Suprapubic skin (tissue), 4 donors: Measurements from ENCODE around the gene SLC16A3. TPM values are rescaled to one million over a fixed set of nuclear protein-coding genes. Genes with fewer than 3 reads are reported as not detected.

Experiments
- DNase-seq, 2 donors: peaks; one replicate each; pipeline ENCODE4 v3.0.0-alpha.2; 2019; ENCODE audit warnings: low spot score in 2 of 2
- H3K27ac ChIP-seq: fragments of 200-600 bp; sonication (generic); one replicate; pipeline ENCODE4 v1.5.1; 2019
- H3K27me3 ChIP-seq: fragments of 200-600 bp; sonication (generic); one replicate; pipeline ENCODE4 v1.5.1; 2019
- H3K36me3 ChIP-seq: fragments of 200-600 bp; sonication (generic); one replicate; pipeline ENCODE4 v1.5.1; 2019
- H3K4me1 ChIP-seq: fragments of 200-600 bp; sonication (generic); one replicate; pipeline ENCODE4 v1.5.1; 2019
- H3K4me3 ChIP-seq: fragments of 200-600 bp; sonication (generic); one replicate; pipeline ENCODE4 v1.5.1; 2019; ENCODE audit warnings: mild to moderate bottlenecking
- H3K9me3 ChIP-seq: fragments of 200-600 bp; sonication (generic); one replicate; pipeline ENCODE4 v1.5.1; 2019
- EP300 ChIP-seq: sonication (generic); formaldehyde crosslinking; IDR thresholded peaks from one replicate; pipeline ENCODE4 v1.6.1; 2017; ENCODE audit warnings: antibody characterized with exemption
- POLR2A ChIP-seq, 2 donors: fragments of 450-650 bp; IDR thresholded peaks; one replicate each; pipeline ENCODE4 v1.6.1; 2017; ENCODE audit warnings: antibody characterized with exemption in 2 of 2, mild to moderate bottlenecking in 2 of 2, moderate library complexity in 2 of 2
- POLR2AphosphoS5 ChIP-seq, 3 donors: sonication (generic); formaldehyde crosslinking; IDR thresholded peaks; one replicate each; pipeline ENCODE4 v1.6.1; 2017; ENCODE audit warnings: antibody characterized with exemption in 3 of 3
- WGBS: methylation state at CpG from one replicate; pipeline ENCODE4 v1.1.5; 2018; 5-methylcytosine and 5-hydroxymethylcytosine counted together
- total RNA-seq, 4 donors: library from RNA; depleted of rRNA; stranded (reverse); fragments of >200 nt; gene quantifications; one replicate each; pipeline ENCODE4 v1.1.0, GENCODE V29; 2016
- TF ChIP-seq, protein P1 (sequence below), 2 donors: fragments of 200-600 bp in 1 of 2; fragments of 450-650 bp in 1 of 2; sonication (generic) in 1 of 2; IDR thresholded peaks; one replicate each; pipeline ENCODE4 v1.5.1; 2016 to 2019; ENCODE audit warnings: antibody characterized with exemption in 2 of 2, mild to moderate bottlenecking in 1 of 2, moderate library complexity in 1 of 2

SLC16A3 gene
- total RNA-seq, 4 donors from 2014 or later, result 3.6 to 7.6 (median 4.5) TPM

DNA sequence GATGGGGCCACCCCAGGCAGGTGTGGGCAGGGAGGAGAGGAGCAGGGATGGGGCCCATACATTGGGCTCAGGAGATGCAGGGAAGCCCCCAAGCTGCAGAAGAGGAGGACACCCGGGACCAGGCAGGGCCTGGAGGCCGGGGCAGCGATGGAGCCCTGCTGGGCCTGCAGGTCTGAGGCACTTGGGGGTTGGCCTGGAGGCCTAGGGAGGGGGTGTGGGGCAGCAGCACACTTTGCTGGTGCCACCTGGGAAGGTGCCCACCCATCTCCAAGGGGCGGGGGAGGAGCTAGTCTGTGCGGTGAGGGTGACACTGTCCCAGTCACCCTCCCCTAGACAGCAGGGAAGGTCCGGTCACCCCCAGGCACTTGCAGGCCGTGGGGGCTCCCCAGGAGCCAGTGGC is 9.8 kb upstream of the SLC16A3 start:
- H3K4me1 ChIP-seq, result peaks cover 27% of the 10 kb centered on the region
- no peaks in the 10 kb centered on the region for H3K9me3 ChIP-seq
- H3K4me3 ChIP-seq, result no peak overlapping the region
- DNase-seq, result no peak
- H3K36me3 ChIP-seq, result no peaks in the 10 kb centered on the region
- no peaks in the 10 kb centered on the region for H3K27me3 ChIP-seq
- no peak overlapping the region for H3K27ac ChIP-seq
- TF ChIP-seq POLR2AphosphoS5 (IDR thresholded peaks at IDR 0.05) (no peak), POLR2A (IDR thresholded peaks at IDR 0.05) (no peak), EP300 (no peak)
- TF ChIP-seq, protein P1, sequence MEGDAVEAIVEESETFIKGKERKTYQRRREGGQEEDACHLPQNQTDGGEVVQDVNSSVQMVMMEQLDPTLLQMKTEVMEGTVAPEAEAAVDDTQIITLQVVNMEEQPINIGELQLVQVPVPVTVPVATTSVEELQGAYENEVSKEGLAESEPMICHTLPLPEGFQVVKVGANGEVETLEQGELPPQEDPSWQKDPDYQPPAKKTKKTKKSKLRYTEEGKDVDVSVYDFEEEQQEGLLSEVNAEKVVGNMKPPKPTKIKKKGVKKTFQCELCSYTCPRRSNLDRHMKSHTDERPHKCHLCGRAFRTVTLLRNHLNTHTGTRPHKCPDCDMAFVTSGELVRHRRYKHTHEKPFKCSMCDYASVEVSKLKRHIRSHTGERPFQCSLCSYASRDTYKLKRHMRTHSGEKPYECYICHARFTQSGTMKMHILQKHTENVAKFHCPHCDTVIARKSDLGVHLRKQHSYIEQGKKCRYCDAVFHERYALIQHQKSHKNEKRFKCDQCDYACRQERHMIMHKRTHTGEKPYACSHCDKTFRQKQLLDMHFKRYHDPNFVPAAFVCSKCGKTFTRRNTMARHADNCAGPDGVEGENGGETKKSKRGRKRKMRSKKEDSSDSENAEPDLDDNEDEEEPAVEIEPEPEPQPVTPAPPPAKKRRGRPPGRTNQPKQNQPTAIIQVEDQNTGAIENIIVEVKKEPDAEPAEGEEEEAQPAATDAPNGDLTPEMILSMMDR (IDR thresholded peaks at IDR 0.05), result no peak
- 78% methylated on average over 6 of the region's 7 CpGs for WGBS

DNA sequence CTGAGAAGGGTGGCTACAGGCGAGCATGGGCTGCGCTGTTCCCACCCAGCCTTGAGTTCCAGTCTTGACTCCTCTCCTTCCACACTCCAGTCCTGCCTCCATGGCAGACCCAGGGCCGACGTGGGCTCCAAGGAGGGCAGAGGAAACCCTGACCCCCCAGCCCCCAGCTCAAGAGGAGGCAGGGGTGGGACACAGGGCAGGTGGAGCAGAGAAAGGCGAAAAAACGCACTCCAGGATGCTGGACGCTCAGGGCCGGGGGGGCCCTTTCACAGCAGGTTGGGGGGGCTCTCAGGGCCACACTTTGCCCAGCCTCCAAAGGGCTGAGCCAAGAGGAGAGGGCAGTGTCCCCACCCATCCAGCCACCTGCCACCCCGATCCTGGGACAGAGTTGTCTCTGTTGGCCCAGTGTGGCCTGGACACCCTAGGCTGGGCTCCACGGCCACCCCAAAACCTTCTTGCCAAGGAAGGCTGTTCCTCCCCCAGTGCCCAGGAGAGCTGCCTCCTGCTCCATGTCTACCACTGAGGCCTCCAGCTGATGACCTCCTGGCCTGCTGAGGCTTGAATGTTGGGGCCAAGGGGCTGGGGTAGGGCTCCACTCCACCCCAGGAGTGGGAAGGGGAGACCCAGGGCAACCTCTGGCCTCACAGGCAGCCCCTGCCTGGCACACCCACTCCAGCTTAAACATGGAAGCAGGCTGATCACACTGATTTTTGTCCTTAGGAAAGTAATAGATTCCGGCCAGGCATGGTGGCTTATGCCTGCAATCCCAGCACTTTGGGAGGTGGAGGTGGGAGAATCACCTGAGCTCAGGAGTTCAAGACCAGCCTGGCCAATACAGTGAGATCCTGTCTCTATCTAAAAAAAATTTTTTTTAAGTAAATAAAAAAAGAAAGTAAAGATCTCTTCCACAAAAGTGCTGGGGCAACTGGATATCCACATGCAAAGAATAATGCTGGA is 8.8 kb upstream of the SLC16A3 start:
- H3K4me3 ChIP-seq, result no peak overlapping the region
- 100% methylated on average over 1 of the region's 11 CpGs for WGBS
- H3K9me3 ChIP-seq, result no peaks in the 10 kb centered on the region
- TF ChIP-seq, protein P1 (IDR thresholded peaks at IDR 0.05), result no peak
- TF ChIP-seq POLR2AphosphoS5 (IDR thresholded peaks at IDR 0.05) (no peak), POLR2A (IDR thresholded peaks at IDR 0.05) (no peak), EP300 (no peak)
- no peaks in the 10 kb centered on the region for H3K36me3 ChIP-seq
- H3K27me3 ChIP-seq, result no peaks in the 10 kb centered on the region
- peaks cover 27% of the 10 kb centered on the region for H3K4me1 ChIP-seq
- no peak for DNase-seq
- H3K27ac ChIP-seq, result no peak overlapping the region

DNA sequence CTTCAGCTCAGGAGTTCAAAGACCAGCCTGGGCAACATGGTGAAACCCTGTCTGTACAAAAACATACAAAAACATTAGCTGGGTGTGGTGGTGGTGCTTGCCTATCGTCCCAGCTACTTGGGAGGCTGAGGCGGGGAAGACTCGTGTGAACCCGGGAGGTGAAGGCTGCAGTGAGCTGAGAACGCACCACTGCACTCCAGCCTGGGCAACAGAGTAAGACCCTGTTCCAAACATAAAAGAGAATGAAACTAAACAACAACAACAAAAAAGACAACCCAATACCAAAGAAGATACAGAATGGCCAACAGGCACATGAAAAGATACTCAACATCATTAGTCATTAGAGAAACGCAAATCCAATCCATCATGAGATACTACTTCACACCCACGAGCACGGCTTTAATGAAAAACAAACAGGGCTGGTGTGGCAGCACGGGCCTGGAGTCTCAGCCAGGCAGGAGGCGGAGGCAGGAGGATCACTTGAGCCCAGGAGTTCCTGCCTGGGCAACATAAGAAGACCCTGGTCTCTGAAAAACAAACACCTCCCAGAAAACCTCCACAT is 7.4 kb upstream of the SLC16A3 start:
- H3K4me1 ChIP-seq, result peaks cover 15% of the 10 kb centered on the region
- H3K36me3 ChIP-seq, result no peaks in the 10 kb centered on the region
- no peak for DNase-seq
- no peaks in the 10 kb centered on the region for H3K27me3 ChIP-seq
- no peak overlapping the region for H3K4me3 ChIP-seq
- H3K27ac ChIP-seq, result no peak overlapping the region
- TF ChIP-seq, protein P1 (IDR thresholded peaks at IDR 0.05), result no peak
- TF ChIP-seq POLR2A (IDR thresholded peaks at IDR 0.05), result no peak
- TF ChIP-seq POLR2AphosphoS5 (IDR thresholded peaks at IDR 0.05), result no peak
- TF ChIP-seq EP300, result no peak
- 68% methylated on average over 10 of the region's 10 CpGs for WGBS
- H3K9me3 ChIP-seq, result no peaks in the 10 kb centered on the region

DNA sequence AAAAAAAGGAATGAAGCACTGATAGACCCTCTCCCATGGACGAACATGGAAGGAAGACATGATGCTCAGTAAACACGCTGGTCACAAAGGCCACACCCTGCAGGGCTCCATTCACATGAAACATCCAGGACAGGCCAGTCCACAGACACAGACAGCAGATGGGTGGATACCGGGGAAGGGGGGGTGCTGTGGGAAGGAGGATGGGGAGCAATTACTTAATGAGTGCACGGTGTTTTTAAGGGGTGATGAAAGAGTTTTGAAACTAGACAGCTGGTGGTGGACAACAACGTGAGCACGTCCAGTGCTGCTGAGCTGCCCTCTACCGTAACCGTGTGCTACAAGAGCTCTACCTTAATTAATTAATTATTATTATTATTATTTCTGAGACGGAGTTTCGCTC is 6.0 kb upstream of the SLC16A3 start:
- 65% methylated on average over 10 of the region's 10 CpGs for WGBS
- no peak for TF ChIP-seq EP300
- TF ChIP-seq POLR2A (IDR thresholded peaks at IDR 0.05), result no peak
- TF ChIP-seq, protein P1 (IDR thresholded peaks at IDR 0.05), result no peak
- no peak for TF ChIP-seq POLR2AphosphoS5 (IDR thresholded peaks at IDR 0.05)
- no peak for DNase-seq
- no peaks in the 10 kb centered on the region for H3K9me3 ChIP-seq
- H3K4me1 ChIP-seq, result peaks cover 2% of the 10 kb centered on the region
- H3K27ac ChIP-seq, result no peak overlapping the region
- H3K4me3 ChIP-seq, result no peak overlapping the region
- H3K36me3 ChIP-seq, result no peaks in the 10 kb centered on the region
- H3K27me3 ChIP-seq, result no peaks in the 10 kb centered on the region

DNA sequence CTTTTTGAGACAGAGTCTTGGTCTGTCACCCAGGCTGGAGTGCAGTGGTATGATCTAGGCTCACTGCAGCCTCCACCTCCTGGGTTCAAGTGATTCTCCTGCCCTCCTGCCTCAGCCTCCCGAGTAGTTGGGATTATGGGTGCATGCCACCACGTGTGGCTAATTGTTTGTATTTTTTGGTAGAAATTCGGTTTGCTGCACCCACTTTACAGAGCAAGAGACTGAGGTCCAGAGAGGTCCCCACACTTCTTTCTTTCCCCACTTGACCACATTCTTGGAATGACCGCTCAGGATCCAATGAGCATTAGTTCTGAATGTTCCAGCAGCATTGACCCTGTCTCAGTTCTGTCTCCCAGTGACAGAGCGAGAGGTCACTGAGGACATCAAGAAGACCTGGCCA is 5.3 kb upstream of the SLC16A3 start:
- H3K27ac ChIP-seq, result no peak overlapping the region

More for the DNA sequence above, 5.3 kb upstream of the SLC16A3 start:
- peaks cover 7% of the 10 kb centered on the region for H3K27me3 ChIP-seq
- no peak for DNase-seq
- H3K9me3 ChIP-seq, result no peaks in the 10 kb centered on the region
- peaks cover 6% of the 10 kb centered on the region for H3K4me1 ChIP-seq
- WGBS, result 86% methylated on average over 5 of the region's 5 CpGs
- no peak overlapping the region for H3K4me3 ChIP-seq
- no peak for TF ChIP-seq POLR2A (IDR thresholded peaks at IDR 0.05)
- no peak for TF ChIP-seq EP300
- no peak for TF ChIP-seq POLR2AphosphoS5 (IDR thresholded peaks at IDR 0.05)
- TF ChIP-seq, protein P1 (IDR thresholded peaks at IDR 0.05), result no peak
- H3K36me3 ChIP-seq, result no peaks in the 10 kb centered on the region
